ENCODE measurements around the gene SEPTIN2. TPM values are rescaled to one million over a fixed set of nuclear protein-coding genes. Genes with fewer than 3 reads are reported as not detected.

SEPTIN2 gene
- polyA plus RNA-seq (2013, experiment 1 of 2), result 476 TPM
- 476 TPM for polyA plus RNA-seq (2013, experiment 2 of 2)

DNA sequence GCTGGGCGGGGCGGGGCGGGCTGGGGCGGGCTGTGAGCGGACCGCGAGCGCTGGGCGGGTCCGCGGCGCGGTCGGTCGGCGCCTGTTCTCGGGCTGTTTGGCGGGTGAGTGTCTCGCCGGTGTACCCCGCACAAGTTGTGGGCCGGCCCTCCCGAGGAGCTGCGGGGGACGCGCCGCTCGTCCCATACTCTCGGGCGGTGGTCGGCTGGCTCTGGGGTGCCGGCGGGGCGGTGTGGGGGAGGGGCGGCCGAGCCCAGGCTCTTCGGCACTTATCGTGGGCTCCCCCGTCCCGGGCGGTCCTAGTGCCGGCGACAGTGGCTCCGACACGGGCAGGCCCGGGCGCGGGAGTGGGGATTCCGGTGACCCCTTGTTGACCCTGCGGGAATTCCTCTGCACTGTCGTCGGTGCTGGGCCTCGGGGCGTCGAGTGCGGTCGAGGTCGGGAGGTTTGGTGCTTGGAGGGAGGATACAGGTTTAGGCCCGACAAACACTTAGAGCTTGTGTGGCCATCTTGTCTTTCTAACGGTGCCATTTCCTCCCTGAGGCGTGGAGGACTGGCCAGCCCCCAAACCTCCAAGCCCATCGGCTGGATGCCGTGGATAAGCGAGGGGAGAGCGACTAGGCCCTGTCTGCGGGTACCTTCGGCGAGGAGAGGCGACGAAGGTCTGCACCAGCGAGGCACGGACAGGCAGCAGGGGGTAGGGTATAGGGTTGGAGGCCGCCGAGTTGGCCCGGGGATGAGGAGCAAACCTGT is at the start of gene SEPTIN2:
Gene SEPTIN2 (plus strand): TSS at position 47 of the 753 bp plus-strand sequence. CDS start 8,308 bp downstream, outside the sequence.
- peak within 1 kb of the TSS; percentile 92 for H3K4me3 ChIP-seq (ENCODE audit: extremely low read depth, insufficient read depth, low read length, poor library complexity, severe bottlenecking)
- 0 to 1% methylated on average over 54 to 63 of the region's 75 CpGs for WGBS, 2 experiments (ENCODE audit: insufficient coverage in 2 of 2)

DNA sequence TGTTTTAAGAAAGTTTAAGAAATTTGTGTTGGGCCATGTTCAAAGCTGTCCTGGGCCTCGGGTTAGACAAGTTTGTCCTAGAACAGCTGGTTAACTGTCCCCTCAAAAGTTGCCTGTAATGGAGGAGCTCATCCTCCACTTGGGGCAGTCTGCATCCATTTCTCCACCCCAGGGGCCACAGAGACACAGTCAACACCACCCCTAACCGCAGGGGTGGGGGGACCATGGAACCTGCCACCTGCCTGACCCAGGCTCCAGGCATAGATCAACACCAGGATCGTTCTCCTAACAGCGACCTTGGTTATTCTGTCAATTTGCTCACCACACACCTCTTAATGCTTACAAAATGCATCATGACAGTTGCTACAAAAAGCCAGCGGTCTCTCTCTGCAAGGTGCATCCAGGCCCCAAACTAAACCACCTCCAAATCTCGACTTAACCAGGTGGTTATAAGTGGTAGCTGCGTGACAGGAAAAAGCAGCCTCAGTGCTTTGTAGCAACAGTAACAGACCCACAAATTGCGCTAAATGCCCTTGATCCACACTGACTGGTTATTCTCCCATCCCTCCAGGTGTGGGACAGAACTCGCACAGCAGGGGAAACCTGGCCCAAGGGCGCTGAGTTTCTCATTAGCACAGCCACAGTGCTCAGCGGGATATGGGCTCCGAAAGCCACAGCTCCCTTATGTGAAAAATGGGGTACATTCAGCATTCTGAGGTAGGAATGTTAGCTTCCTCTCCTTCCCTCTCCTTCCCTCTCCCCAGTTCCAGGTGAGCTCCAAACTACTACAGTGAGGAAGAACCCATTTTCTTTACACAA is 48.3 kb upstream of the SEPTIN2 start:
- Histone ChIP-seq H3K4me1 (ENCODE audit: control insufficient read depth, insufficient read depth, low read length, poor library complexity, severe bottlenecking) (peaks cover 28% of the 10 kb centered on the region), H3K9me3 (ENCODE audit: control insufficient read depth, low read length) (no peaks in the 10 kb centered on the region), H3K4me3 (ENCODE audit: extremely low read depth, insufficient read depth, low read length, poor library complexity, severe bottlenecking) (no peak overlapping the region), H3K27ac (ENCODE audit: low read depth, low read length, severe bottlenecking) (no peak overlapping the region), H3K36me3 (ENCODE audit: control insufficient read depth, insufficient read depth, low read length) (peaks cover 81% of the 10 kb centered on the region)
- WGBS, 2 experiments (ENCODE audit: insufficient coverage in 2 of 2), result 71 to 94% methylated on average over 5 to 7 of the region's 12 CpGs

More for the DNA sequence above, at the start of gene SEPTIN2:
- Histone ChIP-seq H3K4me1 (ENCODE audit: control insufficient read depth, insufficient read depth, low read length, poor library complexity, severe bottlenecking) (peaks cover 36% of the 10 kb centered on the region), H3K27ac (ENCODE audit: low read depth, low read length, severe bottlenecking) (peak within 1 kb of the TSS; percentile 99), H3K9me3 (ENCODE audit: control insufficient read depth, low read length) (no peaks in the 10 kb centered on the region), H3K36me3 (ENCODE audit: control insufficient read depth, insufficient read depth, low read length) (peaks cover 29% of the 10 kb centered on the region)

DNA sequence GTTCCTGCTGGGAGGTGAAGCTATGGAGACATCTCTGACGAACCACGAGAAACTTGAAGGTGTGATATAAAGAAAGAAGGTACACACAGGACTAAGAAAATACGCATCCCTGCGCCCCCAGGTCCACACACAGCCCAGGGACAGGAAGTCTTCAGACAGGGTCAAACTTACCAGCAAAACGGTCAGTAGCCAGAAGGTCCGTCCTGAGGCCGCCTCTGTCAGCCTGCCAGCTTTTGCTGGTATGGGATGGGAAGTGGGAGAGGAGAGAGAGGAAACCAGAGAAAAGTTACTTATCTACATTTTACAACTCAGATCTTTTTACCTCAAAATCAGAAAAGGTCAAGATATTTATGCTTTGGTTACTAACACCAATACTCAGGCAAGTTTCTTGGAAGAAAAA is 47.4 kb upstream of the SEPTIN2 start:
- WGBS, 2 experiments (ENCODE audit: insufficient coverage in 2 of 2), result 98% methylated on average over 4 of the region's 7 CpGs
- Histone ChIP-seq H3K36me3 (ENCODE audit: control insufficient read depth, insufficient read depth, low read length) (peaks cover 73% of the 10 kb centered on the region), H3K4me1 (ENCODE audit: control insufficient read depth, insufficient read depth, low read length, poor library complexity, severe bottlenecking) (peaks cover 31% of the 10 kb centered on the region), H3K27ac (ENCODE audit: low read depth, low read length, severe bottlenecking) (no peak overlapping the region), H3K4me3 (ENCODE audit: extremely low read depth, insufficient read depth, low read length, poor library complexity, severe bottlenecking) (no peak overlapping the region), H3K9me3 (ENCODE audit: control insufficient read depth, low read length) (no peaks in the 10 kb centered on the region)

DNA sequence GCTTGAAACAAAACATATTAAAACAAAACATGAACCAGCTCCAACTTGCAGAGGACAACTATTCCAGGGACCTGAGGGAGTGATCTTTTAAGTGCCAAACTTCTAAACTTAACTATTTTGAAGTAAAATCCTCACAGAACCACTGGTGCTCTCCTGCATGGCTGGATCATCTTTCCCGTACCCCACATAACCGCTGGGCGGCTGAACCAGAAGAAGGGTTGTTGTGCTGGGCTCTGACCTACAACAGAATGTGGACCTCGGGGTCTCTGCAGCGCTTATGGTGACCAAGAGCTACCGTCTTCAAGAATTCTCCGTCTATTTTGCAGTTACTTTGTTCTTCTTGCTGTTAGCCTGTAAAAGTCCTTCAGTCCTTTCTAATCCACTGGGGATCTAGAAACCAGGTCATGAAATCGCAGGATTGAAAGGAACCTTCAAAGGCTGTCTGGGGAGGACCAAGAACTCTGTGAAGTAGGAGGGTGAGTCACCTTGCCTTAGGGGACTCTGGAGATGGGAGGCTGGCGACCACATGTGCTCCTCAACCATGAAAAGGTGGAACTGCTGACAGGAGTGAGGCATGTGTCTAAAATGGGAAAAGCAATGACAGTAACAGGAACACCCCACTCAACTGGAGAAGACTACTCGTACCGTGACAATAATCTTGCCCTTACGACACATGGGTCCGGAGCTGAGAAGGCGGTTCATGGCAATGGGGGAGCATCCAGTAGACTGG is 46.8 kb upstream of the SEPTIN2 start:
- Histone ChIP-seq H3K36me3 (ENCODE audit: control insufficient read depth, insufficient read depth, low read length) (peaks cover 67% of the 10 kb centered on the region), H3K4me1 (ENCODE audit: control insufficient read depth, insufficient read depth, low read length, poor library complexity, severe bottlenecking) (peaks cover 32% of the 10 kb centered on the region), H3K9me3 (ENCODE audit: control insufficient read depth, low read length) (no peaks in the 10 kb centered on the region), H3K4me3 (ENCODE audit: extremely low read depth, insufficient read depth, low read length, poor library complexity, severe bottlenecking) (no peak overlapping the region), H3K27ac (ENCODE audit: low read depth, low read length, severe bottlenecking) (no peak overlapping the region)
- WGBS, 2 experiments (ENCODE audit: insufficient coverage in 2 of 2), result 94 to 96% methylated on average over 14 of the region's 14 CpGs

DNA sequence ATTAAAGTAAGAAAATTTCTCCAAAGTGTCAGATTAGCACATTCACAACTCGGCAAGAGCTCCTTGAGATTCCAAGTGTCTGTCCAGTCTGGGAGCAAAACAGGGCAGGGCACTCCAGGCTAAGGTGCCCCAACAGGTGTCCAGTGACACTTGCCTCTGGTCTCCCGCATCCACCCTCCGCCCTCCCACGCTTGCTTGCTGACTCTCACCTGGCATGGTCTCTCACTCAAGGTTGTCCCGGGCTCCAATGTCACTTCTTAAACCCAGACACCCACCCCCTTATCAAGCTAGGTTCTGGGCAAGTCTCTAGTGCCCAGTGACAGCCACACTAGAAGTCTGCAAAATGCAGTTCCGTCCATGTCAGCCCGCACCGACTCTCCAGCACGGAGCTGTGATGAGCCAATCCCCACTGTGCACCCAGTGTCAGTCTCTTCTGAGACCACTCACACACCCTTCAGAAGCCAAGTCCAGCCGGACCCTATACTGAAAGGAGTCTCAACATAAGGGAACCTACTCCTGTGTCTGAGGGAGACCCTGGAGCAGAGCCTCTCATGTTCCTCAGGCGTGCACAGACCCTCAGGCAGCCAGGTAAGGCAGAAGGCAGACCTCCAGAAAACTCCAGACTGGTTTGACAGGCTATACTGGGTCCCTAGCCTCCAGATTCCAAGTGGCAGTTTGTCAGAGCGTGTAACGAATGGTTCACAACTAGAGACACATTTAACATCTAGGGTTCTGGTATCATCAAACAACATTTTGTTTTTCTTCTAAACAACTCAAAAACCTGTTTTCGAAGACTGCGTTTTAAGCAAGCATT is 45.8 kb upstream of the SEPTIN2 start:
- Histone ChIP-seq H3K4me3 (ENCODE audit: extremely low read depth, insufficient read depth, low read length, poor library complexity, severe bottlenecking) (peak overlapping the region; percentile 11), H3K4me1 (ENCODE audit: control insufficient read depth, insufficient read depth, low read length, poor library complexity, severe bottlenecking) (peaks cover 35% of the 10 kb centered on the region), H3K36me3 (ENCODE audit: control insufficient read depth, insufficient read depth, low read length) (peaks cover 60% of the 10 kb centered on the region), H3K9me3 (ENCODE audit: control insufficient read depth, low read length) (no peaks in the 10 kb centered on the region), H3K27ac (ENCODE audit: low read depth, low read length, severe bottlenecking) (no peak overlapping the region)
- 96 to 97% methylated on average over 12 to 14 of the region's 15 CpGs for WGBS, 2 experiments (ENCODE audit: insufficient coverage in 2 of 2)

DNA sequence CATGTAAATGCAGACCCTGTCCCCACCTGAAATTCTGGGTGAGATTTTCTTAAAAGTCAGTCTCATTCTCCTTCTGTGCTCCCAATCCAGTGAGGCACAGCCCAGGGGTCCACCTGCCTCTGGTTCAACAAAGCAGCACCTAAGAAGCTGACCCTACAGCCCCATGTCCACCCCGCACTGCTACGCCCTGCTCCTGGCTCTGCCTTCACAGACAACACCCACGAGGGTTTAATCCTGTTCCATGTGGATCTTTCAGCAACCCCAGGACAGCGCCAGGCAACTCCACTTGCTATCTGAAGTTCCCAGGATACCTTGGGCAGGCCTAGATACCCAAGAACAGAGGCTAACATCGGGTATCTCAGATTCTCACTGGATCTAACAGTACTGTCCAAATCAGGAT is 45.2 kb upstream of the SEPTIN2 start:
- 95 to 97% methylated on average over 5 of the region's 5 CpGs for WGBS, 2 experiments (ENCODE audit: insufficient coverage in 2 of 2)
- Histone ChIP-seq H3K27ac (ENCODE audit: low read depth, low read length, severe bottlenecking) (no peak overlapping the region), H3K4me3 (ENCODE audit: extremely low read depth, insufficient read depth, low read length, poor library complexity, severe bottlenecking) (peak overlapping the region; percentile 68)

DNA sequence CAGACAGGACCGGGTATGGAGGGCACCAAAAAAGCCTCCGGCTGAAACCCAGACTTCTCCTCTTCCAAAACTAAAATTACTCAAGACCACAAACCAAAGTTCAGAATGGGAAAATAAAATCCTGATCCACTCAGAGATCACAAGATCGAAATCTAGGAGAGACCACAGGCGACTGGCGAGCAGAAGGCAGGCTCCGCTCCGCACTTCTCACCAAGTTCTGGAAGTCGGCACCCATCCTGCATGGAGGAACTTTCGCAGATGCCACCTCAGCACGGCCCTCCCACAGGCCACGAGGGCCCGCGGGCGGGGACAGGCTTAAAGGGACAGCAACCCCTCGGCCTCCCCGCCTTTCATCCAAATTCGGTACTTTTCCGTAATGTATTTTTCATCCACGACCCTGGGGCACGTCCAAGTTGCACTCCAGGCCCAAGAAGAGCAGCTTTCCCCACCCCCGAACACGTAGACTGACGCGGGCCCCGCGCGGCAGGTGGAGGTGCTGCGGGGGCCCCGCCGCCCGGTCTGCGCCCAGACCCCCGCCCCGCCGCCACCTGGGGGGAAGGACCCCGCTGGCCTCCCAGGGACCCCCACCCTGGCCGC is 43.9 kb upstream of the SEPTIN2 start:
- Histone ChIP-seq H3K4me1 (ENCODE audit: control insufficient read depth, insufficient read depth, low read length, poor library complexity, severe bottlenecking) (peaks cover 35% of the 10 kb centered on the region), H3K9me3 (ENCODE audit: control insufficient read depth, low read length) (no peaks in the 10 kb centered on the region), H3K4me3 (ENCODE audit: extremely low read depth, insufficient read depth, low read length, poor library complexity, severe bottlenecking) (peak overlapping the region; percentile 68), H3K36me3 (ENCODE audit: control insufficient read depth, insufficient read depth, low read length) (peaks cover 41% of the 10 kb centered on the region), H3K27ac (ENCODE audit: low read depth, low read length, severe bottlenecking) (peak overlapping the region; percentile 81)
- WGBS, 2 experiments (ENCODE audit: insufficient coverage in 2 of 2), result 16 to 24% methylated on average over 19 to 28 of the region's 37 CpGs

More for the DNA sequence above, 45.2 kb upstream of the SEPTIN2 start:
- Histone ChIP-seq H3K36me3 (ENCODE audit: control insufficient read depth, insufficient read depth, low read length) (peaks cover 54% of the 10 kb centered on the region), H3K9me3 (ENCODE audit: control insufficient read depth, low read length) (no peaks in the 10 kb centered on the region), H3K4me1 (ENCODE audit: control insufficient read depth, insufficient read depth, low read length, poor library complexity, severe bottlenecking) (peaks cover 35% of the 10 kb centered on the region)

DNA sequence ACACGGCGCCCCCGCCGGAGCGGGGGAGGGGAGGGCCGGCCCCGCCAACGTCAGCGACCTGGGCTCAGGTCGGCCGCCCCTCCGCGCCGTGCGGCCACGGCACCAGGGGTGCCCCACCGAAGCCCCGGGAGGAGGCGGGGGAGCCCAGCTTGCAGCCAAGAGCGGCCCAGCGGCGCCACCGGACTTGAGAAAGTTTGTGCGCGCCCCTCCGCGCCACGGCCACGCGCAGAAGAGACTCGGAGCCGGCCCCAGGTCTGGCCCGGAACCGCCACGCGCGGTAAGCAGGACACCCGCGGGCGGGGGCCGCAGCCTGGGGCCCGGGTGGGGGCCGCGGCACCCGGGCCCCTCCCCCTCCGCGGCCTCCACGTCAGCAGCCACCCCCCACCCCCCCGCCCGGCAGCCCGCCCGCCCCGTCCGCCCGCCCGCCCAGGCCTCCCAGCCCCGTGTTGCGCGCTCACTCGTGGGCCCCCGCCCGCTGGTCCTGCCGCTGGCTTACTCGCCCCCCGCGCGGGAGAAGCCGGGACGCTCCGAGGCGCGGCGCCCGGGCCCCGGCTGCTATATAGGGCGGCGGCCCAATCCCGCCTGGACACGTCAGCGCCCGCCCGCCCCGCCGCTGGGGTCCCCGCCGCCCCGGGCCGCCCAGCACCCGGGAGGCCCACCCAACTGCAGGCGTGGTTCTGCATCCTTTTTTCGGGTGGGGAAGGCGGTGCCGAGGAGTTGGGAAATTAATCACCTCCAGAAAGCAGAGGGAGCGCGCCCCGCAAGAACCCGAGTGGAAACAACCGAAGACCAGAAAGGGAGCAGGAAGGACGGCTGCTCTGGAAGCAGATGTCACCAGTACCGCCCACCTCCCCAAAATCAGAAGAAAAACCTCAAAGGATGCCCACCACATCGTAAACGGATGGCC is 43.2 kb upstream of the SEPTIN2 start:
- H3K27ac ChIP-seq (ENCODE audit: low read depth, low read length, severe bottlenecking), result peak overlapping the region; percentile 82
- H3K36me3 ChIP-seq (ENCODE audit: control insufficient read depth, insufficient read depth, low read length), result peaks cover 34% of the 10 kb centered on the region
- WGBS, 2 experiments (ENCODE audit: insufficient coverage in 2 of 2), result 2% methylated on average over 29 to 69 of the region's 102 CpGs
- peak overlapping the region; percentile 68 for H3K4me3 ChIP-seq (ENCODE audit: extremely low read depth, insufficient read depth, low read length, poor library complexity, severe bottlenecking)
- no peaks in the 10 kb centered on the region for H3K9me3 ChIP-seq (ENCODE audit: control insufficient read depth, low read length)
- H3K4me1 ChIP-seq (ENCODE audit: control insufficient read depth, insufficient read depth, low read length, poor library complexity, severe bottlenecking), result peaks cover 35% of the 10 kb centered on the region
